GM12891 (cell line): Measurements from ENCODE around the gene CYP26A1.

Experiments used
- PAX5 ChIP-seq: IDR thresholded peaks from 2 replicates; pipeline ENCODE4 v1.6.1; 2011; ENCODE audit warnings: low read length, moderate library complexity, mild to moderate bottlenecking; ENCODE audit not compliant: insufficient read depth, severe bottlenecking
- POLR2A ChIP-seq: IDR thresholded peaks from 2 replicates; pipeline ENCODE4 v1.6.1; 2011; ENCODE audit warnings: low read depth, low read length, control low read depth
- POLR2AphosphoS5 ChIP-seq: IDR thresholded peaks from 2 replicates; pipeline ENCODE4 v1.6.1; 2011; ENCODE audit warnings: low read depth, low read length, control low read depth

DNA sequence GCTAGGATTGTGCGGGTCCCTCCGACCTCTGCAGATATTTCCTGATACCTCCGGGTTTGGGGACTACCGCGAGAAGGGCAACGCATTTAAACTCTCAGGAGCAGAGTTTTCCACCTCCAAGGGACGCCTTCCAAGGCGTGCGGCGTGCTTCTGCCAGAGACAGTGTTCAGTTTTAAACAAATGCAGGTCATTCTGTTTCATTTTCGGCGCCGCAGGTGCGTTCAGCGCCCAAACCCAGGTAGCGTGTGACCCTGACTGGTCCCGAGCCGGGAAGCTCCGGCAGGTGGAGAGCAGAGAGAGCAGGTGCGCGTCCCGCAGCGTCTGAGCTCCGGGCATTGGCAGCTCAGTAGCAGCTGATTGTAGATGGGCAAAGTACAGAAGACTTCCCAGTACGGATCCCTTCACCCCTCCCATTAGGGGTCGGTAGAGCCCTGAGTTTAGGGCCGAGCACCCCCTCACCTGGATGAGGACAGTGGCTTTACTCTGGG is 1.4 kb upstream of the CYP26A1 start:
- TF ChIP-seq POLR2A, result no peak
- no peak for TF ChIP-seq PAX5
- no peak for TF ChIP-seq POLR2AphosphoS5
